ENCODE data around the gene USP6NL. TPM values are rescaled to one million over a fixed set of nuclear protein-coding genes. Genes with fewer than 3 reads are reported as not detected.
"Not testable (repeated sequence)": the region's sequence is repeated elsewhere in the genome, so short reads cannot be mapped to it uniquely, and the experiment has no call there.

The USP6NL gene
- total RNA-seq, 1 donor from 2014 or later, result 10.3 TPM

- DNase-seq (ENCODE audit: low read depth in 2 of 2), result no peak
Observed at GRCh38 chr10:11448545-11449244, 162.8 kb downstream of the USP6NL start.

- no peak for DNase-seq (ENCODE audit: low read depth in 2 of 2)
Observed at GRCh38 chr10:11448190-11448544, 163.3 kb downstream of the USP6NL start.

GRCh38 chr10:11447586-11447985 lies 163.9 kb downstream of the USP6NL start:
- no peak for DNase-seq (ENCODE audit: low read depth in 2 of 2)

- DNase-seq (ENCODE audit: low read depth in 2 of 2), result no peak
Observed at GRCh38 chr10:11446864-11447263, 164.6 kb downstream of the USP6NL start.

- no peak for DNase-seq (ENCODE audit: low read depth in 2 of 2)
Observed at GRCh38 chr10:11446133-11446532, 165.3 kb downstream of the USP6NL start.

GRCh38 chr10:11444531-11445228 lies 166.8 kb downstream of the USP6NL start:
- no peak for DNase-seq (ENCODE audit: low read depth in 2 of 2)

GRCh38 chr10:11444155-11444530 lies 167.3 kb downstream of the USP6NL start:
- DNase-seq (ENCODE audit: low read depth in 2 of 2), result no peak

- no peak for DNase-seq (ENCODE audit: low read depth in 2 of 2)
Observed at GRCh38 chr10:11443468-11444154, 167.8 kb downstream of the USP6NL start.

- DNase-seq (ENCODE audit: low read depth in 2 of 2), result no peak
Observed at GRCh38 chr10:11442001-11442773, 169.3 kb downstream of the USP6NL start.

- DNase-seq (ENCODE audit: low read depth in 2 of 2), result no peak
Observed at GRCh38 chr10:11441151-11441535, 170.3 kb downstream of the USP6NL start.

- DNase-seq (ENCODE audit: low read depth in 2 of 2), result no peak
Observed at GRCh38 chr10:11440250-11441150, 170.9 kb downstream of the USP6NL start.

GRCh38 chr10:11439523-11440053 lies 171.9 kb downstream of the USP6NL start:
- no peak for DNase-seq (ENCODE audit: low read depth in 2 of 2)

- no peak for DNase-seq (ENCODE audit: low read depth in 2 of 2)
Observed at GRCh38 chr10:11437391-11438142, 173.9 kb downstream of the USP6NL start.

- not testable (repeated sequence) for DNase-seq (ENCODE audit: low read depth in 2 of 2)
Observed at GRCh38 chr10:11436445-11436844, 175.0 kb downstream of the USP6NL start.

GRCh38 chr10:11435581-11435981 lies 175.9 kb downstream of the USP6NL start:
- DNase-seq (ENCODE audit: low read depth in 2 of 2), result no peak

GRCh38 chr10:11434324-11434723 lies 177.1 kb downstream of the USP6NL start:
- DNase-seq (ENCODE audit: low read depth in 2 of 2), result no peak

- no peak for DNase-seq (ENCODE audit: low read depth in 2 of 2)
Observed at GRCh38 chr10:11433657-11434056, 177.8 kb downstream of the USP6NL start.

- DNase-seq (ENCODE audit: low read depth in 2 of 2), result no peak
Observed at GRCh38 chr10:11431216-11431555, 180.3 kb downstream of the USP6NL start.

GRCh38 chr10:11430421-11431215 lies 180.8 kb downstream of the USP6NL start:
- DNase-seq (ENCODE audit: low read depth in 2 of 2), result no peak

Data from dermis microvascular lymphatic vessel endothelial cell (primary cell).